HCT116 (cell line): Measurements from ENCODE around the gene GLUD1. TPM values are rescaled to one million over a fixed set of nuclear protein-coding genes. Genes with fewer than 3 reads are reported as not detected.
A peak's percentile ranks its signal among the peaks of the same experiment; 100 is the strongest.
"Not testable (repeated sequence)": the region's sequence is repeated elsewhere in the genome, so short reads cannot be mapped to it uniquely, and the experiment has no call there.

Source experiments
- ATAC-seq: fragments of 200-7000 bp; cut with Tn5 transposase; 2 replicates; pipeline ENCODE4 v1.9.1; 2020; ENCODE audit warnings: mild to moderate bottlenecking, moderate library complexity
- BruUV-seq: library from RNA; stranded (reverse); fragments of 400-500 nt; replicated peaks from 2 replicates; lab custom pipeline; 2021; lab: Mats Ljungman, UMichigan
- CTCF ChIA-PET: fragments of 300-600 bp; sonication (Branson Sonifier 250); formaldehyde crosslinking; loops from one replicate; lab custom pipeline; 2021; ENCODE audit warnings: antibody characterized with exemption; lab: Charles Lee
- POLR2A ChIA-PET: fragments of 300-600, 350-600 bp; sonication (Branson Sonifier 250); formaldehyde crosslinking; loops from one replicate; lab custom pipeline; 2021; ENCODE audit warnings: antibody characterized with exemption; lab: Charles Lee
- RAD21 ChIA-PET, 2 experiments: fragments of 300-600 bp; sonication (Branson Sonifier 250); formaldehyde crosslinking; loops; one replicate each; lab custom pipeline; 2023; ENCODE audit warnings: low total read pairs in 2 of 2; ENCODE audit not compliant: uncharacterized antibody in 2 of 2, unreplicated experiment in 2 of 2, low non-redundant PET in 1 of 2; lab: Charles Lee
- DNase-seq: peaks from one replicate; pipeline ENCODE4 v3.0.0-alpha.2; 2010; ENCODE audit warnings: low read depth, low spot score
- H2AFZ ChIP-seq: fragments of 200-600 bp; shearing (Covaris generic), sonication (generic); 2 replicates; pipeline ENCODE4 v1.6.1; 2017; ENCODE audit warnings: low read depth, mixed run types, mixed read lengths, antibody characterized with exemption, low read length; ENCODE audit not compliant: poor library complexity, severe bottlenecking
- H3K27ac ChIP-seq: 2 replicates; pipeline ENCODE4 v1.5.1; 2012; ENCODE audit warnings: low read depth, low read length
- H3K27me3 ChIP-seq: fragments of 200-600 bp; sonication (generic); 2 replicates; pipeline ENCODE4 v1.6.1; 2016; ENCODE audit warnings: mixed run types, low read length, mixed read lengths; ENCODE audit not compliant: insufficient read depth
- H3K36me3 ChIP-seq, 2 experiments: fragments of 200-500 bp in 1 of 2; fragments of 200-600 bp in 1 of 2; sonication (Bioruptor generic) in 1 of 2; sonication (generic) in 1 of 2; 2 replicates each; pipeline versions ENCODE4 v1.5.1 to v1.6.1; 2014 to 2016; ENCODE audit warnings: low read length in 2 of 2, inconsistent platforms in 1 of 2, mixed read lengths in 1 of 2, mixed run types in 1 of 2; ENCODE audit not compliant: insufficient read depth in 2 of 2, control insufficient read depth in 1 of 2
- H3K4me1 ChIP-seq, 2 experiments: fragments of 200-600 bp in 1 of 2; sonication (generic) in 1 of 2; 2 replicates each; pipeline versions ENCODE4 v1.5.1 to v1.6.1; 2012 to 2017; ENCODE audit warnings: low read length in 2 of 2, inconsistent platforms in 1 of 2, mild to moderate bottlenecking in 1 of 2, mixed read lengths in 1 of 2, mixed run types in 1 of 2, moderate library complexity in 1 of 2; ENCODE audit not compliant: insufficient read depth in 2 of 2, control insufficient read depth in 1 of 2
- H3K4me2 ChIP-seq: fragments of 200-600 bp; sonication (generic); 2 replicates; pipeline ENCODE4 v1.6.1; 2017; ENCODE audit warnings: mixed run types, low read length, mixed read lengths
- H3K4me3 ChIP-seq, 2 experiments: fragments of 200-600 bp in 1 of 2; sonication (generic) in 1 of 2; replicated peaks in 1 of 2; 2 replicates each; pipeline ENCODE4 v1.5.1; 2011 to 2016; ENCODE audit warnings: low read length in 2 of 2, control low read depth in 1 of 2, low read depth in 1 of 2, mild to moderate bottlenecking in 1 of 2, mixed read lengths in 1 of 2, mixed run types in 1 of 2
- H3K79me2 ChIP-seq: fragments of 200-600 bp; sonication (generic); 2 replicates; pipeline ENCODE4 v1.6.1; 2017; ENCODE audit warnings: mild to moderate bottlenecking, mixed run types, low read length, moderate library complexity, mixed read lengths; ENCODE audit not compliant: insufficient read depth
- H3K9ac ChIP-seq: fragments of 200-600 bp; sonication (generic); 2 replicates; pipeline ENCODE4 v1.6.1; 2016; ENCODE audit warnings: low read length, mixed read lengths
- H3K9me2 ChIP-seq: fragments of 200-600 bp; sonication (generic), shearing (Covaris generic); 2 replicates; pipeline ENCODE4 v1.6.1; 2017; ENCODE audit warnings: mixed run types, mild to moderate bottlenecking, moderate library complexity; ENCODE audit not compliant: insufficient read depth
- H3K9me3 ChIP-seq, 2 experiments: fragments of 200-500 bp in 1 of 2; fragments of 200-600 bp in 1 of 2; sonication (Bioruptor generic) in 1 of 2; sonication (generic) in 1 of 2; 2 replicates each; pipeline ENCODE4 v1.6.1; 2014 to 2017; ENCODE audit warnings: low read length in 2 of 2, mixed read lengths in 2 of 2, inconsistent platforms in 1 of 2, low read depth in 1 of 2, mild to moderate bottlenecking in 1 of 2, mixed run types in 1 of 2, moderate library complexity in 1 of 2; ENCODE audit not compliant: control insufficient read depth in 1 of 2, insufficient read depth in 1 of 2
- H4K20me1 ChIP-seq: fragments of 200-600 bp; sonication (generic), shearing (Covaris generic); 2 replicates; pipeline ENCODE4 v1.6.1; 2017; ENCODE audit warnings: mixed run types, mild to moderate bottlenecking, moderate library complexity; ENCODE audit not compliant: insufficient read depth
- EGR1 ChIP-seq: IDR thresholded peaks from 2 replicates; pipeline ENCODE4 v1.6.1; 2012; ENCODE audit warnings: low read depth
- ELF1 ChIP-seq: IDR thresholded peaks from 2 replicates; pipeline ENCODE4 v1.6.1; 2012; ENCODE audit warnings: low read depth, borderline replicate concordance
- EZH2 ChIP-seq: fragments of 200-600 bp; sonication (generic); IDR thresholded peaks from 2 replicates; pipeline ENCODE4 v1.6.1; 2017; ENCODE audit warnings: antibody characterized with exemption, mixed run types
- JUND ChIP-seq: IDR thresholded peaks from 2 replicates; pipeline ENCODE4 v1.6.1; 2012
- POLR2A ChIP-seq: IDR thresholded peaks from 2 replicates; pipeline ENCODE4 v1.7.0; 2011; ENCODE audit warnings: borderline replicate concordance; ENCODE audit not compliant: insufficient read depth, insufficient read length; ENCODE audit errors: extremely low read depth
- SRF ChIP-seq: IDR thresholded peaks from 2 replicates; pipeline ENCODE4 v1.6.1; 2012; ENCODE audit warnings: low read depth
- ZFX ChIP-seq: fragments of 450-650 bp; IDR thresholded peaks from 2 replicates; pipeline ENCODE4 v1.6.1; 2017
- intact Hi-C: fragments of 100-400 bp; cut with micrococcal nuclease; formaldehyde crosslinking; loops from 2 replicates; pipeline ENCODE4 v1.10.0; 2022
- total RNA-seq: library from RNA; stranded (reverse); gene quantifications from one replicate; pipeline ENCODE4 v1.2.1, GENCODE V29; 2021; ENCODE audit not compliant: unreplicated experiment
- TF ChIP-seq, protein P1 (sequence below): IDR thresholded peaks from 2 replicates; pipeline ENCODE4 v1.6.1; 2012
- TF ChIP-seq, protein P2 (sequence below), 3 experiments: fragments of 200-600 bp in 1 of 3; sonication (generic) in 1 of 3; IDR thresholded peaks in 2 of 3; conservative IDR thresholded peaks in 1 of 3; 2 replicates each; pipeline ENCODE4 v1.5.1; 2012 to 2017; ENCODE audit warnings: low read depth in 2 of 3, low read length in 2 of 3, antibody characterized with exemption in 1 of 3, borderline replicate concordance in 1 of 3, control low read depth in 1 of 3, mild to moderate bottlenecking in 1 of 3, mixed read lengths in 1 of 3, mixed run types in 1 of 3, moderate library complexity in 1 of 3; ENCODE audit not compliant: insufficient read depth in 1 of 3

Gene GLUD1
- total RNA-seq, 1 experiment from 2014 or later: 131 TPM

DNA sequence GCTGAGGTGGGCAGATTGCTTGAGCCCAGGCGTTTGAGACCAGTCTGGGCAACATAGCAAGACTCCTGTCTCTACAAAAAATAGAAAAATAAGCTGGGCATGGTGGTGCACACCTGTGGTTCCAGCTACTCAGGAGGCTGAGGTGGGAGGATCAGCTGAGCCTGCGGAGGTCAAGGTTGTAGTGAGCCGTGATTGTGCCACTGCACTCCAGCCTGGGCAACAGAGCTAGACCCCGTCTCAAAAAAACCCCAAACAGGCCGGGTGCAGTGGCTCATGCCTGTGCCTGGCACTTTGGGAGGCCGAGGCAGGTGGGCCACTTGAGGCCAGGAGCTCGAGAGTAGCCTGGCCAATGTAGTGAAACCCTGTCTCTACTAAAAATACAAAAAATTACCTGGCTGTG is 51.1 kb downstream of the GLUD1 start:
- RAD21 ChIA-PET, H4K20me1 ChIP-seq, H3K4me1 ChIP-seq, POLR2A ChIA-PET, H3K9me2 ChIP-seq, DNase-seq, BruUV-seq, H3K4me2 ChIP-seq, H3K27me3 ChIP-seq, intact Hi-C loops, H3K9ac ChIP-seq, CTCF ChIA-PET, H2AFZ ChIP-seq, H3K79me2 ChIP-seq, H3K36me3 ChIP-seq, H3K27ac ChIP-seq, ATAC-seq, H3K4me3 ChIP-seq, H3K9me3 ChIP-seq: not testable (repeated sequence)

DNA sequence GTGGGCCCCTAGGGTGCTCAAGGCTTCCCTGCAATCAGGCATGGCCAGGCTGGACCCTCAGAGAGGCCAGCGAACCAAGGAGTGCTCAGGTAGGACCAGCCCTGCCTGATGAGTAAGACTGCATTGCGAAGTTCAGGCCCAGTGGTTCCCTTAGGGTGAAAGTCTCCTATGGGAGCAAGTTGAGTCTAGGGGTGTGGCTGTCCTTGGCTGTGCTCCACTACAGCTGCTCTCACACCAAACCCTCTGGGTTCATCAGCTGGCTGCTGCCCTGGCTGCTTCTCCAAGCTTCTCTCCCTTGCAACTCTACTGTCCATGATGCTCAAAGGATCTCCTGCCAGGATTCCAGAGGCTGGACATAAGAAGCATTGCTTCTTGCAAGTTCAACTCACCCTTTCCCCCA is 55.9 kb downstream of the GLUD1 start:
- no peak overlapping the region for H3K27ac ChIP-seq
- no peaks in the 10 kb centered on the region for H3K27me3 ChIP-seq
- no peaks in the 10 kb centered on the region for H3K79me2 ChIP-seq
- no peaks in the 10 kb centered on the region for H3K9me2 ChIP-seq
- intact Hi-C loops: no loop called here
- RAD21 ChIA-PET: no interaction called here
- ATAC-seq: peak; percentile 32; the same call in 1 of the 2 replicates
- H3K9ac ChIP-seq: no peak overlapping the region
- CTCF ChIA-PET: no interaction called here
- H2AFZ ChIP-seq: no peak overlapping the region
- no peaks in the 10 kb centered on the region for H3K36me3 ChIP-seq
- H3K9me3 ChIP-seq: no peaks in the 10 kb centered on the region
- no peak overlapping the region for H3K4me3 ChIP-seq
- POLR2A ChIA-PET: no interaction called here
- H3K4me1 ChIP-seq: peaks cover 0 to 4% of the 10 kb centered on the region in 2 experiments; a peak in 1 of 4 replicates
- no peak overlapping the region for H3K4me2 ChIP-seq
- H4K20me1 ChIP-seq: no peaks in the 10 kb centered on the region
- TF ChIP-seq, protein P1, sequence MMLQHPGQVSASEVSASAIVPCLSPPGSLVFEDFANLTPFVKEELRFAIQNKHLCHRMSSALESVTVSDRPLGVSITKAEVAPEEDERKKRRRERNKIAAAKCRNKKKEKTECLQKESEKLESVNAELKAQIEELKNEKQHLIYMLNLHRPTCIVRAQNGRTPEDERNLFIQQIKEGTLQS: no peak
- TF ChIP-seq ZFX (no peak), SRF (no peak), POLR2A (no peak), EZH2 (no peak), JUND (no peak), ELF1 (no peak), EGR1 (no peak)
- TF ChIP-seq, protein P2, sequence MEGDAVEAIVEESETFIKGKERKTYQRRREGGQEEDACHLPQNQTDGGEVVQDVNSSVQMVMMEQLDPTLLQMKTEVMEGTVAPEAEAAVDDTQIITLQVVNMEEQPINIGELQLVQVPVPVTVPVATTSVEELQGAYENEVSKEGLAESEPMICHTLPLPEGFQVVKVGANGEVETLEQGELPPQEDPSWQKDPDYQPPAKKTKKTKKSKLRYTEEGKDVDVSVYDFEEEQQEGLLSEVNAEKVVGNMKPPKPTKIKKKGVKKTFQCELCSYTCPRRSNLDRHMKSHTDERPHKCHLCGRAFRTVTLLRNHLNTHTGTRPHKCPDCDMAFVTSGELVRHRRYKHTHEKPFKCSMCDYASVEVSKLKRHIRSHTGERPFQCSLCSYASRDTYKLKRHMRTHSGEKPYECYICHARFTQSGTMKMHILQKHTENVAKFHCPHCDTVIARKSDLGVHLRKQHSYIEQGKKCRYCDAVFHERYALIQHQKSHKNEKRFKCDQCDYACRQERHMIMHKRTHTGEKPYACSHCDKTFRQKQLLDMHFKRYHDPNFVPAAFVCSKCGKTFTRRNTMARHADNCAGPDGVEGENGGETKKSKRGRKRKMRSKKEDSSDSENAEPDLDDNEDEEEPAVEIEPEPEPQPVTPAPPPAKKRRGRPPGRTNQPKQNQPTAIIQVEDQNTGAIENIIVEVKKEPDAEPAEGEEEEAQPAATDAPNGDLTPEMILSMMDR (IDR thresholded peaks at IDR 0.05 in 2 of 3, conservative IDR thresholded peaks at IDR 0.05 in 1 of 3; ENCODE audit: borderline replicate concordance in 1 of 3, insufficient read depth in 1 of 3, low read depth in 2 of 3, low read length in 2 of 3): no peak
- no peak for DNase-seq
- no TSS peak for BruUV-seq
